ENCODE measurements around the gene DNAH11.

Gene DNAH11

GRCh38 chr7:21777921-21778320, 235.1 kb downstream of the DNAH11 start:
- no peak overlapping the region for H3K23ac ChIP-seq (ENCODE audit: low read length)
- no peak overlapping the region for H3K9ac ChIP-seq (ENCODE audit: low read length)
- no peak overlapping the region for H4K12ac ChIP-seq (ENCODE audit: low read depth, low read length)
- no peaks in the 10 kb centered on the region for H3K4me1 ChIP-seq (ENCODE audit: control insufficient read depth in 1 of 2, insufficient read depth in 2 of 2, low read length in 2 of 2)
- H3K79me1 ChIP-seq (ENCODE audit: low read length), result no peaks in the 10 kb centered on the region
- no peaks in the 10 kb centered on the region for H3K27me3 ChIP-seq (ENCODE audit: insufficient read depth, low read length)
- no peak overlapping the region for H2AFZ ChIP-seq (ENCODE audit: insufficient read depth, low read length, poor library complexity)
- H3K4me2 ChIP-seq (ENCODE audit: low read length), result no peak overlapping the region
- no peak overlapping the region for H3K18ac ChIP-seq (ENCODE audit: low read length)
- H2AK5ac ChIP-seq (ENCODE audit: low read length), result no peak overlapping the region
- H3K14ac ChIP-seq (ENCODE audit: low read length), result no peak overlapping the region
- no peaks in the 10 kb centered on the region for H3K79me2 ChIP-seq (ENCODE audit: control insufficient read depth, insufficient read depth, low read length, poor library complexity)
- H2BK5ac ChIP-seq (ENCODE audit: low read depth, low read length, poor library complexity), result no peak overlapping the region
- no peak for DNase-seq
- no peak overlapping the region for H3K27ac ChIP-seq (ENCODE audit: low read depth, low read length)
- H2BK120ac ChIP-seq (ENCODE audit: insufficient read depth, low read length, poor library complexity), result no peak overlapping the region
- H3K4ac ChIP-seq (ENCODE audit: low read depth, low read length), result no peak overlapping the region
- WGBS (ENCODE audit: extremely low coverage, insufficient coverage, insufficient read length), result no CpG with 5 or more reads among the region's 2 CpGs
- no peaks in the 10 kb centered on the region for H3K9me3 ChIP-seq (ENCODE audit: insufficient read depth, low read depth, low read length)
- no peak overlapping the region for H4K8ac ChIP-seq (ENCODE audit: low read depth, low read length)
- no peaks in the 10 kb centered on the region for H3K36me3 ChIP-seq (ENCODE audit: control insufficient read depth in 1 of 2, insufficient read depth in 2 of 2, low read length in 2 of 2)
- no peak overlapping the region for H4K91ac ChIP-seq (ENCODE audit: low read depth, low read length)
- H2BK12ac ChIP-seq (ENCODE audit: low read length), result no peak overlapping the region
- H3K4me3 ChIP-seq (ENCODE audit: low read depth, low read length), result no peak overlapping the region

- H3K4ac ChIP-seq (ENCODE audit: low read depth, low read length), result no peak overlapping the region
- no peak overlapping the region for H4K8ac ChIP-seq (ENCODE audit: low read depth, low read length)
- H2AK5ac ChIP-seq (ENCODE audit: low read length), result no peak overlapping the region
- H3K36me3 ChIP-seq (ENCODE audit: control insufficient read depth in 1 of 2, insufficient read depth in 2 of 2, low read length in 2 of 2), result no peaks in the 10 kb centered on the region
- H2BK120ac ChIP-seq (ENCODE audit: insufficient read depth, low read length, poor library complexity), result no peak overlapping the region
- no peaks in the 10 kb centered on the region for H3K79me2 ChIP-seq (ENCODE audit: control insufficient read depth, insufficient read depth, low read length, poor library complexity)
- no peaks in the 10 kb centered on the region for H3K27me3 ChIP-seq (ENCODE audit: insufficient read depth, low read length)
- no peak overlapping the region for H3K23ac ChIP-seq (ENCODE audit: low read length)
- no peaks in the 10 kb centered on the region for H3K79me1 ChIP-seq (ENCODE audit: low read length)
- H3K9ac ChIP-seq (ENCODE audit: low read length), result no peak overlapping the region
- H3K4me3 ChIP-seq (ENCODE audit: low read depth, low read length), result no peak overlapping the region
- H2AFZ ChIP-seq (ENCODE audit: insufficient read depth, low read length, poor library complexity), result no peak overlapping the region
- no peak overlapping the region for H3K18ac ChIP-seq (ENCODE audit: low read length)
- H4K91ac ChIP-seq (ENCODE audit: low read depth, low read length), result no peak overlapping the region
- no peak overlapping the region for H3K4me2 ChIP-seq (ENCODE audit: low read length)
- no peak overlapping the region for H2BK12ac ChIP-seq (ENCODE audit: low read length)
- no peak overlapping the region for H3K27ac ChIP-seq (ENCODE audit: low read depth, low read length)
- no CpG with 5 or more reads among the region's 9 CpGs for WGBS (ENCODE audit: extremely low coverage, insufficient coverage, insufficient read length)
- H2BK5ac ChIP-seq (ENCODE audit: low read depth, low read length, poor library complexity), result no peak overlapping the region
- H3K4me1 ChIP-seq (ENCODE audit: control insufficient read depth in 1 of 2, insufficient read depth in 2 of 2, low read length in 2 of 2), result no peaks in the 10 kb centered on the region
- no peak overlapping the region for H4K12ac ChIP-seq (ENCODE audit: low read depth, low read length)
- no peaks in the 10 kb centered on the region for H3K9me3 ChIP-seq (ENCODE audit: insufficient read depth, low read depth, low read length)
- DNase-seq, result no peak
- H3K14ac ChIP-seq (ENCODE audit: low read length), result no peak overlapping the region
Measured at GRCh38 chr7:21778953-21779352, 236.1 kb downstream of the DNAH11 start.

- H2BK5ac ChIP-seq (ENCODE audit: low read depth, low read length, poor library complexity), result no peak overlapping the region
- H2BK120ac ChIP-seq (ENCODE audit: insufficient read depth, low read length, poor library complexity), result no peak overlapping the region
- no peak overlapping the region for H3K9ac ChIP-seq (ENCODE audit: low read length)
- no peak overlapping the region for H2AK5ac ChIP-seq (ENCODE audit: low read length)
- H3K79me2 ChIP-seq (ENCODE audit: control insufficient read depth, insufficient read depth, low read length, poor library complexity), result no peaks in the 10 kb centered on the region
- H4K8ac ChIP-seq (ENCODE audit: low read depth, low read length), result no peak overlapping the region
- H4K91ac ChIP-seq (ENCODE audit: low read depth, low read length), result no peak overlapping the region
- no peak overlapping the region for H2BK12ac ChIP-seq (ENCODE audit: low read length)
- H3K27me3 ChIP-seq (ENCODE audit: insufficient read depth, low read length), result no peaks in the 10 kb centered on the region
- no peaks in the 10 kb centered on the region for H3K9me3 ChIP-seq (ENCODE audit: insufficient read depth, low read depth, low read length)
- H3K36me3 ChIP-seq (ENCODE audit: control insufficient read depth in 1 of 2, insufficient read depth in 2 of 2, low read length in 2 of 2), result no peaks in the 10 kb centered on the region
- no peak for DNase-seq
- no peak overlapping the region for H3K27ac ChIP-seq (ENCODE audit: low read depth, low read length)
- WGBS (ENCODE audit: extremely low coverage, insufficient coverage, insufficient read length), result no CpG with 5 or more reads among the region's 2 CpGs
- no peak overlapping the region for H3K23ac ChIP-seq (ENCODE audit: low read length)
- H4K12ac ChIP-seq (ENCODE audit: low read depth, low read length), result no peak overlapping the region
- H3K14ac ChIP-seq (ENCODE audit: low read length), result no peak overlapping the region
- H3K4me3 ChIP-seq (ENCODE audit: low read depth, low read length), result no peak overlapping the region
- H3K4me1 ChIP-seq (ENCODE audit: control insufficient read depth in 1 of 2, insufficient read depth in 2 of 2, low read length in 2 of 2), result no peaks in the 10 kb centered on the region
- H2AFZ ChIP-seq (ENCODE audit: insufficient read depth, low read length, poor library complexity), result no peak overlapping the region
- no peak overlapping the region for H3K4me2 ChIP-seq (ENCODE audit: low read length)
- no peak overlapping the region for H3K4ac ChIP-seq (ENCODE audit: low read depth, low read length)
- H3K18ac ChIP-seq (ENCODE audit: low read length), result no peak overlapping the region
- no peaks in the 10 kb centered on the region for H3K79me1 ChIP-seq (ENCODE audit: low read length)
Measured at GRCh38 chr7:21782996-21783395, 240.2 kb downstream of the DNAH11 start.

GRCh38 chr7:21784989-21785388, 242.2 kb downstream of the DNAH11 start:
- no peak overlapping the region for H4K91ac ChIP-seq (ENCODE audit: low read depth, low read length)

More at GRCh38 chr7:21784989-21785388, 242.2 kb downstream of the DNAH11 start:
- Histone ChIP-seq H3K4me1 (ENCODE audit: control insufficient read depth in 1 of 2, insufficient read depth in 2 of 2, low read length in 2 of 2) (no peaks in the 10 kb centered on the region), H3K4me2 (ENCODE audit: low read length) (no peak overlapping the region), H2AK5ac (ENCODE audit: low read length) (no peak overlapping the region), H3K4me3 (ENCODE audit: low read depth, low read length) (no peak overlapping the region), H3K18ac (ENCODE audit: low read length) (no peak overlapping the region), H3K23ac (ENCODE audit: low read length) (no peak overlapping the region), H3K4ac (ENCODE audit: low read depth, low read length) (no peak overlapping the region), H2AFZ (ENCODE audit: insufficient read depth, low read length, poor library complexity) (no peak overlapping the region), H3K9me3 (ENCODE audit: insufficient read depth, low read depth, low read length) (no peaks in the 10 kb centered on the region), H3K27ac (ENCODE audit: low read depth, low read length) (no peak overlapping the region), H3K14ac (ENCODE audit: low read length) (no peak overlapping the region), H4K12ac (ENCODE audit: low read depth, low read length) (no peak overlapping the region), H3K9ac (ENCODE audit: low read length) (no peak overlapping the region), H2BK12ac (ENCODE audit: low read length) (no peak overlapping the region), H2BK5ac (ENCODE audit: low read depth, low read length, poor library complexity) (no peak overlapping the region), H3K79me1 (ENCODE audit: low read length) (no peaks in the 10 kb centered on the region), H3K79me2 (ENCODE audit: control insufficient read depth, insufficient read depth, low read length, poor library complexity) (no peaks in the 10 kb centered on the region), H2BK120ac (ENCODE audit: insufficient read depth, low read length, poor library complexity) (no peak overlapping the region), H3K27me3 (ENCODE audit: insufficient read depth, low read length) (no peaks in the 10 kb centered on the region), H4K8ac (ENCODE audit: low read depth, low read length) (no peak overlapping the region), H3K36me3 (ENCODE audit: control insufficient read depth in 1 of 2, insufficient read depth in 2 of 2, low read length in 2 of 2) (no peaks in the 10 kb centered on the region)
- WGBS (ENCODE audit: extremely low coverage, insufficient coverage, insufficient read length), result no CpG with 5 or more reads among the region's 4 CpGs
- DNase-seq, result no peak

Measured in trophoblast cell (in vitro differentiated cells and primary cell).